Dermis microvascular lymphatic vessel endothelial cell (primary cell): ENCODE data around the gene NEFH. TPM values are rescaled to one million over a fixed set of nuclear protein-coding genes. Genes with fewer than 3 reads are reported as not detected.
A peak's percentile ranks its signal among the peaks of the same experiment; 100 is the strongest.
"Not testable (repeated sequence)": the region's sequence is repeated elsewhere in the genome, so short reads cannot be mapped to it uniquely, and the experiment has no call there.

ENCODE experiments used
- DNase-seq, 2 donors: peaks; one replicate each; pipeline versions ENCODE4 v3.0.0 to v3.0.0-alpha.2; 2010; ENCODE audit warnings: low read depth in 2 of 2
- total RNA-seq: library from RNA; depleted of rRNA; stranded (reverse); fragments of >200 nt; gene quantifications from 2 replicates; pipeline ENCODE4 v1.2.1, GENCODE V29; 2014

NEFH gene
- total RNA-seq, 1 donor from 2014 or later: 0.13 TPM

DNA sequence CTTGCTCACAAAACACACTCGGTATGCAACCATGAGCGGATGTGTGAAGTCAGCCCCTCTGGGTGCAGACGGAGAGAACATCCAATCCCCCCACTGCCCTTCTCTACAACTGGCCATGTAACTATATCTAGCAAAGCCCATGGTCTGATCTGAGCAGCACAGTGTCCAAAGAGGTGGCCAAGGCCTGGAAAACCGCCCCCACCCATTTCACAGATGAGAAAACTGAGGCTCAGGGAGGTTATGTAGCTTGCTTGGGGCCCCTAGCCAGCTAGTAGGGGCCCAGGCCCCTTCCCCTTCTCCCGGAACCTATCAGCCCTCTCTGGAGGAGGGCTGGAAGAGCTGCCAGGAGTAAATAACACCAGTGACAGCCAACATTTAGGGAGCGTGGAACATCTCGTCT, 15.4 kb upstream of the NEFH start:
- DNase-seq: no peak

DNA sequence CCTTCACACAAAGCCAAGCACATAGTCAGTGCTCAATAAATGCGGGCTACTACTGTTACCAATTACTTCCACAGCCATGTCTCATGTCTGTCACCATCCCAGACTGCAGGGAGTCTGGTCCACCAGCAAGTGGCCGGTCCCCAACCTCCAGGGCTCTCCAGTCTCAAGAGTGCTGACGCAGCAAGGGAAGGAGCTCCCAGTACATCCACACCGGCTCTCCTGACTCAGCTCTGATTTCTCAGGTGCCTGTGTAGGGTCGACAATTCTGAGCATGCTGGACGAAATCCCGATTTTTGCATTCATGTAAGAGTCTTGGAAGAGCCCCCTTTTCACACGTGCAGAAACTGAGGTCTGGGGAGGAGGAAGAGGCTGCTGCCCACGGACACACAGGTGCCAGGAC, 10.3 kb upstream of the NEFH start:
- DNase-seq: no peak

DNA sequence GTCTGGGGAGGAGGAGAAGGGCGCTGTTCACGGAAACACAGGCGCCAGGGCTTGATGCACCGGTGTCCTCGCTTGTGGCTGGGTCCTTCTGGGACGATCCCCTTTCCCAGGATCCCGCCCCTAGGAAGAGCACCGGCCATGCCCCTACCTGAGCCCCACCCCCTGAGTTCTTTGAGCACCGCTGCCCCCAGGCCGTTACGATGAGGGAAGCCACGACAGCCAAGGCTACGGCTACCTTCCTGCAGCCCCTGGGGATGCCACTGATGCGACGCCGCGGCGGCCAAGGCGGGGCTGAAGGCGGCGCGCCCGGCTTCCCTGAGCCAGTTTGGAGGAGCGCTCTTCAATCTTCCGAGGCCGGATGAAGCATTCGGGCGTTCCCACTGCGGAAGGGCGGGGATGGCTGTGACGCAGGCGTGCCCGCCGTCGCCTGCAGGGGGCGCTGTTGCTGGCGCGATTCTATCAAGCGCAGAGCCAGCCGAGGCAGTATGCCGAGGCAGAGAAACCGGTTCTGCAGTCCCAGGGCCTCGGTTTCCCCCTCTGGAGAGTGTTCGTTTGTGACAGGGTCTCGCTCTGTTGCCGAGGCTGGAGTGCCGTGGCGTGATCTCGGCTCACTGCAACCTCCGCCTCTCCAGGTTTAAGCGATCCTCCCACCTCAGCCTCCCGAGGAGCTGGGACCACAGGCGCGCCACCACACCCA, 9.7 kb upstream of the NEFH start:
- DNase-seq: peak in 1 of 2 donors; percentile 24

DNA sequence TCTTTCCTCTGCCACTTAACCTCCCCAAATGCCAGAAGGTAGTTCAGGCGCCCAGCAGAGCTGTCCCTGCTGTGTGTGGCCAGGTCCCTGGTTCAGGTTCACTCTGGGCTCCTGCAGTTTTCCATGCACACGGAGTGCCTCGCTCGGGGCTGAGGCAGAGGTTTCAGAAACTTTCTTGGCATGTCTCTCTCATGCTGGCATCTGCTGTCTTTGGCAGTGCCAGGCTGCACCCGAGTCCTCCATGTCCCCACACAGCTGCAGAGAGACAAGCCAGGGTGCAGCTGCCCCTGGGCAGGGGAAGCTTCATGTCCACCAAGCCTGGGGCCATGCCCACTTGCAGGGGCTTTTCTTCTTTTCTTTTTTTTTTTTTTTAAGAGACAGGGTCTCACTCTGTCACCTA, 7.0 kb upstream of the NEFH start:
- no peak for DNase-seq

DNA sequence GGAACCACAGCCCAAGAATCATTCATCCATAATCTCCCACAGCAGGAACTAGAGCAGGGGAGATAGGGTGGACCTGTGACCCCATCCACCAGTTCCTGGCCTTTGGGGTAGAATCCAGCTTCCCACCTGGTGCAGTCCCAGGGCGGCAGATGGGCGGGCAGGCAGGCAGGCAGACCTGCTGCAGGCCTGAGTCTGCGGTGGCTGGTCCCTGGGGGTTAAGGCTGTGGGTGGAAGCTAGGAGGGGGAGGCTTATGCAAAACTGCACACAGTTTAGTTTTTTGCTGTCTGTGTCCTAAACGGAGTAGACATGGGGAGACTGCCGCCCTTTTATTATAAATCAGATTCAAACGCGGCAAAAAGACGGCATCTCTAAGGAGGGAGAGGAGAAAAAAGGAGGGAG, 4.5 kb upstream of the NEFH start:
- no peak for DNase-seq

DNA sequence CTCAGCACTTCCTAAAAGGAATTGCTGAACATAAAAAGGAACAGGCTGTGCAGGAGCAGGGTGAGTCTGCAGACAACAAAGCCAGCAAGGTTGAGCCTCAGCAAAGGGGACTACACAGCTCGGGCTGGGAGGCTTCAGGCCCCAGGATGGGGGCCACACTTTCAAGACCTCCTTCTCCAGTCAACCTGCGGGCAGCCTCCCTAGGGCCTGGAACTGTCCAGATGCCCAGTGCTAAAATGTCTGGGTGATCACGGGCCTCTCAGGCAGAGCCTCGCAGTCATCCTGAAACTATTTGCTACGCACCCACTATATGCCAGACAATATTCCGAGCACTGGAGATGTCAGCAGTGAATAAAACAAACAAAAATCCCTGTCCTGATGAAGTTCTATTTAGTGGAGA, 3.9 kb upstream of the NEFH start:
- DNase-seq: no peak

DNA sequence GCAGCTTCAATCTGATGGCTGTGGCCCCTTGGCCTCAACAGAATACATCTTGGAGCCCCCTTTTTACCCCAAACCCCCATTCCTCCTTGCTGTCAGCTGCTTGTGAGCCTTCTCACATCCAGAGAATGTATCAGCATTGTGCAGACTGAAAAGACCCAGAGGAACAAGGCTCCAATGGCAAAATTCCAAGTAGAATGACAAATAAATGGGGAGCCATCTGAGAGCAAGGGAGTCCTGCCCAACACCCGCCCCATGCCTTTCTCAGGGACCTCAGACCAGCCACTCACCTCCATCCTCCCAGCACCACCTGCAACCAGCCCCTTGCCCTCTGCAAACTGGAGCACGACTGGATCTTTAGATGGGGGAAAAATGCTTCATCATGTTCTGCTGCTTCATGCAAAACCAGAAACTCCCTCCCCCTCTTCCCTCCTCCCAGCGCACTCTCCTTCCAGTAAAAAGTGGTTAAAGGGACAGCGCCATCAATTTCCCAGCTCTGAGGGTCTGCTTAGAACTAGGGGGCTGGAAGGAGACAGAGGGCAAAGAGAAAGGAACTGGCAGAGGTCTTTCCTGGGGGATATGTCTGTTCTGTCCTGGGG, 2.2 kb upstream of the NEFH start:
- no peak for DNase-seq

DNA sequence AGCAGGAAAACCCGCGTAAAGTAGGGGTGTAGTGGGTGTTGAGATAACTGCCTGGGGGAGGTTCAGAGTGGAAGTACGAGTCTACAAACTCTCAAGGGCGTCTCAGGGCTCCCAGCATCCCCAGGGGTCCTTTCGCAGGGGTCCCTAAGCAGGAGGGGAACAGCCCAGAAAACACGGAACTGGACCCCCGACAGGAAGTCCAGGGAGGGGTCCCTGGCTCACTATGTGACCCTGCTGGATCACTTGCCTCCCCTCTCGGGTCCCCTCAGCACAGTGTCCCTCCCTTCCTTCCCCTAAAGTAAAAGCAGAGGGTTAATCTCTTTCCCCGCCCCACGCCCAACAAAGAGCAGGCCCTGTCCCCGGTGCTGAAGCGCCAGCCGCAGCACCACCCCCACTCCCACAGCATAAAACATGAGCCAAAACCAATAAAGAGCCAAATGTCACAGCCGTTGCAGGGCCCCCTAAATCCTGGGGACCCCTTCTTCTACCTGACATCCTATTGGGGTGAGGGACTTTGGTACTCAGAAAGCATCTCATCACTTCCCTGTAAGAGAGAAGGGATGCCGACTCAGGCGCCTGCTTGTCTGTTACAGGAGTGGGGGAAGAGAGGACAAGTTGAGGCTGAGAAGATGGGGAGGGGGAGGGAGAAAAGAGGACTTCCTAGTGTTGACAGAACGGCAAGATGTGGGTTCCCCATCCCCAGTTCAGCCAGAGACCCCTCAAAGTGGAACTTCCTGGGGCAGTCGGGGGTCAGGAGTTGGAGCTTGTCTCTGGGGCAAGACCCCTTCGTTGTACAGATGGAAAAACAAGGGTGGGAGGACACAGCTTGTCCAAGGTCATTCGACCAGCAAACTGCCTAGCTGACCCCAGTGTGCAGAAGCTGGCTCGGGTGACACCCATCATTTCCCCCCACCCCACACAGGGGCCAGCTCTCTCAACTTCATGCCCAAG, 1.4 kb upstream of the NEFH start:
- peak in 1 of 2 donors; percentile 12 for DNase-seq

DNA sequence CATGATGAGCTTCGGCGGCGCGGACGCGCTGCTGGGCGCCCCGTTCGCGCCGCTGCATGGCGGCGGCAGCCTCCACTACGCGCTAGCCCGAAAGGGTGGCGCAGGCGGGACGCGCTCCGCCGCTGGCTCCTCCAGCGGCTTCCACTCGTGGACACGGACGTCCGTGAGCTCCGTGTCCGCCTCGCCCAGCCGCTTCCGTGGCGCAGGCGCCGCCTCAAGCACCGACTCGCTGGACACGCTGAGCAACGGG, 169 bp downstream of the NEFH start:
- no peak for DNase-seq

DNA sequence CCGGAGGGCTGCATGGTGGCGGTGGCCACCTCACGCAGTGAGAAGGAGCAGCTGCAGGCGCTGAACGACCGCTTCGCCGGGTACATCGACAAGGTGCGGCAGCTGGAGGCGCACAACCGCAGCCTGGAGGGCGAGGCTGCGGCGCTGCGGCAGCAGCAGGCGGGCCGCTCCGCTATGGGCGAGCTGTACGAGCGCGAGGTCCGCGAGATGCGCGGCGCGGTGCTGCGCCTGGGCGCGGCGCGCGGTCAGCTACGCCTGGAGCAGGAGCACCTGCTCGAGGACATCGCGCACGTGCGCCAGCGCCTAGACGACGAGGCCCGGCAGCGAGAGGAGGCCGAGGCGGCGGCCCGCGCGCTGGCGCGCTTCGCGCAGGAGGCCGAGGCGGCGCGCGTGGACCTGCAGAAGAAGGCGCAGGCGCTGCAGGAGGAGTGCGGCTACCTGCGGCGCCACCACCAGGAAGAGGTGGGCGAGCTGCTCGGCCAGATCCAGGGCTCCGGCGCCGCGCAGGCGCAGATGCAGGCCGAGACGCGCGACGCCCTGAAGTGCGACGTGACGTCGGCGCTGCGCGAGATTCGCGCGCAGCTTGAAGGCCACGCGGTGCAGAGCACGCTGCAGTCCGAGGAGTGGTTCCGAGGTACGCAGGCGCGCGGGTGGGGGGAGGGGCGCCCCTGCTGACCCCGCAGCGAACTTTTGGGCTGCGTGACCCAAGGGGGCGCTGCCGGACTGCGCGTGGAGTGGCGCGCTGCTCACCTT, 670 bp downstream of the NEFH start:
- DNase-seq: peak in 1 of 2 donors; percentile 12

DNA sequence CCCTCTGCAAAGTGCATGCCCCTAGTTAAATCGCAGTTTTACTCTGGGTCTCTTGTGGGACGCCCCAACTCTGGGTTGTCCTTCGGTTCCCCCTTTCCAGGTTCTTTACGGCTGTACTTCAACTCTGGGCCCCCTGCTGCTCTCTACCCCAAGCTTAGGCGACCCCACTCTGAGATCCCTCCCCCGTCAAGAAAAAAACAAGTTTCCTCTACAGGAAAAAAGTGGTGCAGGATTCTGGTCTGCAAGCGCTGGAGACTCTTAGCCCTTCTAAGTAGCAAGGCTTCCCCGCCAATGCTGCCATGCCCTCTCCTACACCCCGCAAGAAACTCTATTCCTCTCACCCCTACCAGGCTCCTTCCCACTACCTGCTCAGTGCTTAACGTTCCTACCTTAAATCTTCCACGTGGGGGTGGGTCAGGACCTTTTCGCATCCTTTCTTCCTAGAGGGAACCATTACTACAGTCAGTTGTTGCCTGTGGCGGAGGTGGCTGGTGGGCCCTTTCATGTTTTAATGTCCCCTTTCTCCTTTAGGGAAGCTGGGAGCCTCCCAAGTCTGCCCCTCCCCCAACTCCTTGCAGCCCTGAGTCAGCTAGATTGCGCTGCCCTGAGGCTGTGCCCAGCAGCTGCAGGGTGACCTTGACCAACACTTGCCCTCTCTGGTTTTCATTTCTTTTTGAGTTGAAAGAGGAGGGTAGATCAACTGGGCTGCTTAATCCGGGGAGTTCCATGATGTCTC, 1.4 kb downstream of the NEFH start:
- no peak for DNase-seq

DNA sequence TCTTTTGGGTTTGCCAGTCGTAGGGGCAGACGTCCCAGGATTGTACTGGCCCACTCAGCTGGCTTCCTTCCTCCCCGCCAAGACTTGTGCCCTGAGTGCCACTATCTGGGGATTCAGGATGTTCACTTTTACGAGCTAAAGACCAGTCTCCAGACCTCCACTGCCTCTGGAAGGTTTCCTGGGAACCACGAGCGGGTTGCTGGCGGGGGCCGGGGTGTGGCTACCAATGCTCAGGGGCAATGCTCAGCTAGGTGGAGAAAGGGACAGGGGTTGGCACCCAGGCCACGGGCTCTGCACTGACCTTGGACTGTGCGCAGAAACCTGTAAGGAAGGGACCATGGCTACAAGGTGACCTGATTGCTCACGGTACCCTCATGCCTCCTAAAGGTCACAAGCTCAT, 2.2 kb downstream of the NEFH start:
- no peak for DNase-seq

DNA sequence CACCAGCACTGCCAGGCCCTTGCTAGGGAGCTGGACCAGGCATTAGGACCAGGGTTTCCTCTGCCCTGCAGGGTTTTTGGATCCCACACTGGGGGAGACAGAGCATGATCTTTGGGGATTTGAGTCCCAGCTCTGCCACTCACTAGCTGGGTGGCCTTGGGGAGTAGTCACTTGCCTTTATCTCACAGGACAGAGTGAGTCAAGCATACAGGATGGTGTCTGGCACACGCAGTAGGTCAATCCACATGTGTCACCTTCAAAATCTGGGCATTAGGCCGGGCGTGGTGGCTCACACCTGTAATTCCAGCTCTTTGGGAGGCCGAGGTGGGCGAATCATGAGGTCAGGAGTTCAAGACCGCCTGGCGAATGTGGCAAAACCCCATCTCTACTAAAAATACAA, 2.7 kb downstream of the NEFH start:
- DNase-seq: no peak

DNA sequence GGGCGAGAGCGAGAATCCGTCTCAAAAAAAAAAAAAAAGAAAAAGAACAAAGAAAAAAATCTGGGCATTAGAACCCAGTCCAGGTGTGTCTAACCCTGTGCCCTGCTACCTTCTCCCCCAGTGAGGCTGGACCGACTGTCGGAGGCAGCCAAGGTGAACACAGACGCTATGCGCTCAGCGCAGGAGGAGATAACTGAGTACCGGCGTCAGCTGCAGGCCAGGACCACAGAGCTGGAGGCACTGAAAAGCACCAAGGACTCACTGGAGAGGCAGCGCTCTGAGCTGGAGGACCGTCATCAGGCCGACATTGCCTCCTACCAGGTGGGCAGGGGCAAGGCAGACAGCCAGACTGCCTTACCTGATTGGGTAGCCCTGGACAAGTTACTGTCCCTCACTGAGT, 3.2 kb downstream of the NEFH start:
- no peak for DNase-seq

DNA sequence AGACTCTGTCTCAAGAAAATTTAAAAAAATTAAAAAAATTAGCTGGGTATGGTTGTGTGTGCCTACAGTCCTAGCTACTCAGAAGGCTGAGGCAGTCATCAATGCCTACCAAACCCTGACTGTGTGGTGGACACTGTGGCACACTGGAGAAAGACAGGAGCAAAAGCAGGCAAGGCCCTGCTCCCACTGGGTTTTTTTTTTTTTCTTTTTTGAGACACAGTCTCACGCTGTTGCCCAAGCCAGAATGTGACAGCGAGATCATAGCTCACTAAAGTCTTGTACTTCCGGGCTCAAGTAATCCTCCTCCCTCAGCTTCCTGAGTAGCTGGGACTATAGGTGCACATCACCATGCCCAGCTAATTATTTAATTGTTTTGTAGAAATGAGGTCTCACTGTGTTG, 4.6 kb downstream of the NEFH start:
- no peak for DNase-seq

DNA sequence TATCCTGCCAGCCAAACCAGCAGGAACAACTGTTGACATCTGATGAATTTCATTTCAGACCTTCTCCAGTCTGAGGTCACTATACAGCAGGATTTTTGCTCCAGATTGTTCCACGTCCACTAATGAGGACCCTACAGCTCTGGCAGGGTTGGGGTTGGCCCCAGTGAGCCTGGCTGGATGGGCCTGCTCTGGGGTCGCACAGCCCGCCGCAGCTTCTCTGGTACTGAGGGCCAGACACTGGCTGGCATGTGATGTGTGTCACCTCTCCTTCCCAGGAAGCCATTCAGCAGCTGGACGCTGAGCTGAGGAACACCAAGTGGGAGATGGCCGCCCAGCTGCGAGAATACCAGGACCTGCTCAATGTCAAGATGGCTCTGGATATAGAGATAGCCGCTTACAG, 5.4 kb downstream of the NEFH start:
- no peak for DNase-seq

DNA sequence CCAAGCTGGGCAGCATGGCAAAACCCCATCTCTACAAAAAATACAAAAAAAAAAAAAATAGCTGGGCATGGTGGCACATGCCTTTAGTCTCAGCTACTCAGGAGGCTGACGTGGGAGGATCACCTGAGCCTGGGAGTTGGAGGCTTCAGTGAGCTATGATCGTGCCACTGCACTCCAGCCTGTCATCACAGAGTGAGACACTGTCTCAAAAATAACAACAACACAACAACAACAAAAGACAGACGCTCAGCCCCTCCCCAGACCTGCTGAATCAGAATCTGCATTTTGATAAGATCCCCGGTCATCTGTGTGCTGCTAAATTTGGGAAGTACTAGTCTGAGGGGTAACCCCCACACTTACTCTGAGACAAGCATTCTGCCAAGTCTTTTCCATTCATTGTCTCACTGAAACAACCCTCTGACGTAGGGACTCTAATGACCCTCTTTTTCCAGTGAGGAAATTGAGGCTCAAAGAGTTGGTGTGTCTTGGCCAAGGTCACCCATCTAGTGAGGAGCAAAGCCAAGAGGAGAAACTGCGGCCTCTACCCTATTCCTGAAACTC, 7.5 kb downstream of the NEFH start:
- DNase-seq: no peak

DNA sequence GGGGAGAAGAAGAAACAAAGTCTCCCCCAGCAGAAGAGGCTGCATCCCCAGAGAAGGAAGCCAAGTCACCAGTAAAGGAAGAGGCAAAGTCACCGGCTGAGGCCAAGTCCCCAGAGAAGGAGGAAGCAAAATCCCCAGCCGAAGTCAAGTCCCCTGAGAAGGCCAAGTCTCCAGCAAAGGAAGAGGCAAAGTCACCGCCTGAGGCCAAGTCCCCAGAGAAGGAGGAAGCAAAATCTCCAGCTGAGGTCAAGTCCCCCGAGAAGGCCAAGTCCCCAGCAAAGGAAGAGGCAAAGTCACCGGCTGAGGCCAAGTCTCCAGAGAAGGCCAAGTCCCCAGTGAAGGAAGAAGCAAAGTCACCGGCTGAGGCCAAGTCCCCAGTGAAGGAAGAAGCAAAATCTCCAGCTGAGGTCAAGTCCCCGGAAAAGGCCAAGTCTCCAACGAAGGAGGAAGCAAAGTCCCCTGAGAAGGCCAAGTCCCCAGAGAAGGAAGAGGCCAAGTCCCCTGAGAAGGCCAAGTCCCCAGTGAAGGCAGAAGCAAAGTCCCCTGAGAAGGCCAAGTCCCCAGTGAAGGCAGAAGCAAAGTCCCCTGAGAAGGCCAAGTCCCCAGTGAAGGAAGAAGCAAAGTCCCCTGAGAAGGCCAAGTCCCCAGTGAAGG, 9.2 kb downstream of the NEFH start:
- DNase-seq: not testable (repeated sequence)

DNA sequence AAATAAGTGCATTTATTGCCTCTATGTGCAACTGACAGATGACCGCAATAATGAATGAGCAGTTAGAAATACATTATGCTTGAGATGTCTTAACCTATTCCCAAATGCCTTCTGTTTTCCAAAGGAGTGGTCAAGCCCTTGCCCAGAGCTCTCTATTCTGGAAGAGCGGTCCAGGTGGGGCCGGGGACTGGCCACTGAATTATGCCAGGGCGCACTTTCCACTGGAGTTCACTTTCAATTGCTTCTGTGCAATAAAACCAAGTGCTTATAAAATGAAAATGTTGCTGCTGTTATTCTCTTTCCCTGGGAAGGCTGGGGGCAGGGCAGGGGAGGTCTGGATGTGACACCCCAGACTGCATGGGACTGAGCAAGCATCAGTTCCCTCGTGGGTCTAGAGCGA, 11.0 kb downstream of the NEFH start:
- DNase-seq: no peak

DNA sequence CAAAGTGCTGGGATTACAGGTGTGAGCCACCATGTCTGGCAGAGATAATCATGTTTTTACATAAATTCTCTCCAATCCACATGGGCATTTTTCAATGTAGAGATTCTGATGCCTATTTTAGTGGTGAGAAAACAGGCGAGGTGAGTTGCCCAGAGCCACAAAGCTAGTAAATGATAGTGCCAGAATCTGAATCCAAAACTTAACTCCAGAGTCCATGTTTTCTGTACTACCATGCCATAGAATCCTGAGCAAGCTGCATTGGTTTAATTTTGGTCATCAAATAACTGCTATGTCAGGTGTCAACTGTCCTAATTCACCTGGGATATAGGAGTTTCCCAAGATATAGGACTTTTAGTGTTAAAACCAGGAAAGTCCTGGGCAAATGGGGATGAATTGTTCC, 13.6 kb downstream of the NEFH start:
- no peak for DNase-seq

DNA sequence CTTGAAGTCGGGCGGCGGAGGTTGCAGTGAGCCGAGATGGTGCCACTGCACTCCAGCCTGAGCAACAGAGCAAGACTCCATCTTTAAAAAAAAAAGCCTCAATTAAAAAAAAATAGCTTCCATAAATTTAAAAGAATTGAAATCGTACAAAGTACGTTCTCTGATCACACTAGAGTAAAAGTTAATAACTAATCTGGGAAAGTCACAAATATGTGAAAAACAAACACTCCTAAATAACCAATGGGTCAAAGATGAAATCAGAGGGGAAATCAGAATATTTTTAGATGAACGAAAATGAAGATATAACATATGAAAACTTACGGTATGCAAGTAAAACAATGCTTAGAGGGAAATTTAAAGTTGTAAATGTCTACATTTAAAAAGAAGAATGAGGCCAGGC, 19.8 kb downstream of the NEFH start:
- no peak for DNase-seq
